T-cell (primary cell): ENCODE measurements around the gene STX7. TPM values are rescaled to one million over a fixed set of nuclear protein-coding genes. Genes with fewer than 3 reads are reported as not detected.

Experiments used
- ATAC-seq, 4 experiments: fragments of 200-7000 bp in 3 of 4; fragments of 150-1000 bp in 1 of 4; cut with Tn5 transposase; replicated peaks in 1 of 4; 1 replicate in 3 of 4; 2 replicates in 1 of 4; pipeline ENCODE4 v1.10.0; 2021; ENCODE audit warnings: moderate library complexity in 3 of 4, mild to moderate bottlenecking in 2 of 4, moderate number of reproducible peaks in 1 of 4
- CTCF ChIA-PET, 2 donors: fragments of 300-600 bp; sonication (Branson Sonifier 250); formaldehyde crosslinking; loops; one replicate each; lab custom pipeline; 2022; ENCODE audit warnings: antibody characterized with exemption in 2 of 2; lab: Charles Lee
- POLR2A ChIA-PET, 2 donors: fragments of 300-600 bp; sonication (Branson Sonifier 250); formaldehyde crosslinking; loops; one replicate each; lab custom pipeline; 2022; ENCODE audit warnings: antibody characterized with exemption in 2 of 2; lab: Charles Lee
- DNase-seq, 35 experiments: peaks; one replicate each; pipeline versions ENCODE4 v3.0.0 to v3.0.0-alpha.2; 2013 to 2023
- H3K27ac ChIP-seq: one replicate; pipeline ENCODE4 v1.5.1; 2013; ENCODE audit warnings: low read length
- H3K27me3 ChIP-seq, 2 experiments: replicated peaks in 1 of 2; 1 replicate in 1 of 2; 2 replicates in 1 of 2; pipeline versions ENCODE4 v1.6.1 to v1.7.0; 2013; ENCODE audit warnings: low read length in 1 of 2, mixed read lengths in 1 of 2; ENCODE audit not compliant: control insufficient read depth in 2 of 2, insufficient read depth in 2 of 2; ENCODE audit errors: extremely low read depth in 1 of 2
- H3K36me3 ChIP-seq, 2 donors: 1 replicate in 1 of 2; 2 replicates in 1 of 2; pipeline versions ENCODE4 v1.6.1 to v1.7.0; 2013; ENCODE audit warnings: low read length in 1 of 2; ENCODE audit not compliant: control insufficient read depth in 2 of 2, insufficient read depth in 1 of 2; ENCODE audit errors: extremely low read depth in 1 of 2
- H3K4me1 ChIP-seq, 2 experiments: 1 replicate in 1 of 2; 2 replicates in 1 of 2; pipeline versions ENCODE4 v1.6.1 to v1.7.0; 2013; ENCODE audit warnings: low read length in 2 of 2, mixed read lengths in 1 of 2; ENCODE audit not compliant: insufficient read depth in 2 of 2, control insufficient read depth in 1 of 2; ENCODE audit errors: extremely low read depth in 1 of 2
- H3K4me3 ChIP-seq, 2 donors: 1 replicate in 1 of 2; 2 replicates in 1 of 2; pipeline versions ENCODE4 v1.5.1 to v1.7.0; 2013; ENCODE audit warnings: mild to moderate bottlenecking in 2 of 2, low read length in 1 of 2, moderate library complexity in 1 of 2; ENCODE audit not compliant: control insufficient read depth in 1 of 2; ENCODE audit errors: extremely low read depth in 1 of 2
- H3K9me3 ChIP-seq: 2 replicates; pipeline ENCODE4 v1.7.0; 2013
- H3K27ac Mint-ChIP-seq, 2 donors: one replicate each; pipeline ENCODE4 v1.8.0; 2020 to 2021; ENCODE audit warnings: mild to moderate bottlenecking in 2 of 2, mixed read lengths in 2 of 2
- H3K27me3 Mint-ChIP-seq, 2 donors: one replicate each; pipeline ENCODE4 v1.8.0; 2021 to 2022; ENCODE audit warnings: mixed read lengths in 2 of 2
- H3K36me3 Mint-ChIP-seq: one replicate; pipeline ENCODE4 v1.8.0; 2021; ENCODE audit warnings: mixed read lengths
- H3K4me1 Mint-ChIP-seq, 3 donors: one replicate each; pipeline ENCODE4 v1.8.0; 2020 to 2022; ENCODE audit warnings: mixed read lengths in 3 of 3, mild to moderate bottlenecking in 1 of 3
- H3K4me3 Mint-ChIP-seq, 3 donors: one replicate each; pipeline ENCODE4 v1.8.0; 2020 to 2022; ENCODE audit warnings: mild to moderate bottlenecking in 3 of 3, mixed read lengths in 3 of 3, moderate library complexity in 3 of 3
- H3K9me3 Mint-ChIP-seq, 3 donors: one replicate each; pipeline ENCODE4 v1.8.0; 2020 to 2022; ENCODE audit warnings: mixed read lengths in 3 of 3
- WGBS: methylation state at CpG from one replicate; pipeline ENCODE4 v1.1.5; 2013; ENCODE audit warnings: missing lambda C conversion rate; ENCODE audit not compliant: insufficient coverage; 5-methylcytosine and 5-hydroxymethylcytosine counted together
- total RNA-seq, 35 experiments: library from RNA in 6 of 35; stranded (reverse) in 6 of 35; fragments of 120-200 nt in 1 of 35; gene quantifications; one replicate each; pipeline versions ENCODE4 v1.2.1 to v1.2.4 and lab custom pipeline; 2013 to 2026

The STX7 gene
- total RNA-seq, 5 donors from 2014 or later (not counting 1 experiment from before 2014, with no cell fraction given): 13.3 to 27.4 (median 20.9) TPM

DNA sequence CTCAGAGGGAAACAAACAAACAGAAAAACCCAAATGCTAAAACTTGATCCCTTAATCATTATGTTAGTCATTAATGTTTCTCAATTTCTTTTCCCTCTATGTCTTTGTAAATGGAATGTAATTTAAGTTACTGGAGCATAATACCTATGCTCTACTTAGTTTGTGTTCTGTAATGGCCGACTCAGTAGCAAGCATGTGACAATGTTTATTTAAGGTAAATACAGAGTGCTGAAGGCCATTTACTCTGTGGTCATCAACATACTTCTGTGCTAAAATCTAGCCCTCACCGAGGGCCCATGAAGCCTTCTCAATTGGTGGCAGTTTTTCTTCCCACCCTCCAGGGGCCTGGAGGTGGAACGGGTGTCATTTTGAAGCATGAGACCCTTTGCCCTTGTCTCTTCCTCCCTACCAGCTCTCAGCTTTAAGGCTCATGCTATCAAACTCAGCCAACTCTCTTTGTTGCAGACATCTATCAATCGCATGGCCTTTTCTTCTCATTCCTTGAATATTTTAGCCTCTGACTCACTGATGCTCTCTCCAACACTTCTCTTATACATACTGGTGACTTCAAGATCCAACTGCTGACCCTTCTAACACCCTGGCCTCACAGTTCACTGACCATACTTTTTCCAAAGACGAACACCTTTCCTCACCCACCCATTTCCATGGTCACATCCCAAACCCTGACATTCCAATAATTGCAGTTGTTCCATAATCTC lies 48.2 kb downstream of the STX7 start:
- peaks cover 28% of the 10 kb centered on the region for H3K36me3 Mint-ChIP-seq
- POLR2A ChIA-PET: no interaction called here
- Histone ChIP-seq H3K9me3 (no peaks in the 10 kb centered on the region), H3K36me3 (peaks cover 3 to 83% of the 10 kb centered on the region in 2 donors), H3K27me3 (no peaks in the 10 kb centered on the region), H3K27ac (no peak overlapping the region), H3K4me3 (no peak overlapping the region), H3K4me1 (no peaks in the 10 kb centered on the region)
- H3K4me1 Mint-ChIP-seq: no peaks in the 10 kb centered on the region
- no peak for ATAC-seq
- WGBS: 100% methylated on average over 4 of the region's 5 CpGs
- CTCF ChIA-PET: interaction anchor here in 1 of 2 donors (0.7 to 1.0 kb wide), 2 partner anchors 20 to 1297 kb away, joined by 3 read pairs; no protein-coding TSS in a partner anchor
- H3K9me3 Mint-ChIP-seq: no peaks in the 10 kb centered on the region
- H3K4me3 Mint-ChIP-seq: no peak overlapping the region
- H3K27me3 Mint-ChIP-seq: no peaks in the 10 kb centered on the region
- DNase-seq: no peak
- H3K27ac Mint-ChIP-seq: no peak overlapping the region

DNA sequence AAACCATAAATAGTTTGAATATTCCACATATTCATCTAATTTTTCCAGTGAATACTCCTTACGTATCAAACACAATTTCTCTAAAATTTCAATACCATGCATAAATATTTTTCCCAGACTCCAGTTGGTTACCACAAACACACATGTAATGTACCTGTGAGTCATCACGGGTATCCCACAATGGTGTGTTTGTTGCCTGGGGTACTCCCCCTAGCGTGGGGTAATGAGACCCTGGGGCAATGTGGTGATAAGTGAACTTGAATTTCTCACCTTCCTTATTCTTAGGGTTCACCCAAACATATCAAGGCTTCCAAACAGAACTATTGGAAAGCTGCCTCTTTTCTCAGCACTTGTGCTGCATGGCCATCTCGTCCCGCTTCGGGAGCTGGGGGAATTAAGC lies 51.0 kb downstream of the STX7 start:
- Histone ChIP-seq H3K36me3 (peaks cover 3 to 75% of the 10 kb centered on the region in 2 donors), H3K27ac (no peak overlapping the region), H3K4me3 (no peak overlapping the region), H3K9me3 (no peaks in the 10 kb centered on the region), H3K27me3 (no peaks in the 10 kb centered on the region), H3K4me1 (no peaks in the 10 kb centered on the region)
- Mint-ChIP-seq H3K9me3 (no peaks in the 10 kb centered on the region), H3K36me3 (peaks cover 45% of the 10 kb centered on the region), H3K27me3 (no peaks in the 10 kb centered on the region), H3K4me3 (no peak overlapping the region), H3K4me1 (no peaks in the 10 kb centered on the region), H3K27ac (no peak overlapping the region)
- ChIA-PET CTCF (no interaction called here), POLR2A (no interaction called here)
- WGBS: no CpG with 5 or more reads among the region's 6 CpGs
- DNase-seq (no peak), ATAC-seq (no peak)

DNA sequence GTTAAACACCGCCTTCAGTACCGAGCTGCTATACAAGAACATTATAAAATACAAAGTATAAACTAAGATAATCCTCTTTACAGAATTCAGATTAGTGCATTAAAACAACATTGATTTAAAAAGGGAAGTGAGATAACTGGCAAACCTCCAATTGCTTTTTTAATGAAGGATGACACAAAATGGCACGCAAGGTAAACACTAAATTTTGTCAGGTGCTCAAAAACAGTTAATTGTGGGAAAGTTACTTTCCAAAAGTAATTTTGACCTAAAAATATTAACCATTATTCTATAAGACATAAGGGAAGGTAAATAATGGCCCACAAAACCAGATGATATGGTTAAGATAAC lies 53.3 kb downstream of the STX7 start:
- Histone ChIP-seq H3K9me3 (no peaks in the 10 kb centered on the region), H3K27ac (no peak overlapping the region), H3K27me3 (no peaks in the 10 kb centered on the region), H3K4me1 (no peaks in the 10 kb centered on the region), H3K4me3 (no peak overlapping the region), H3K36me3 (peaks cover 3 to 55% of the 10 kb centered on the region in 2 donors)
- H3K4me3 Mint-ChIP-seq: no peak overlapping the region
- H3K27ac Mint-ChIP-seq: no peak overlapping the region
- WGBS: no CpG with 5 or more reads among the region's 3 CpGs
- ChIA-PET CTCF (no interaction called here), POLR2A (no interaction called here)
- no peak for ATAC-seq
- no peak for DNase-seq
- no peaks in the 10 kb centered on the region for H3K4me1 Mint-ChIP-seq
- no peaks in the 10 kb centered on the region for H3K27me3 Mint-ChIP-seq
- H3K9me3 Mint-ChIP-seq: no peaks in the 10 kb centered on the region
- peaks cover 63% of the 10 kb centered on the region for H3K36me3 Mint-ChIP-seq

DNA sequence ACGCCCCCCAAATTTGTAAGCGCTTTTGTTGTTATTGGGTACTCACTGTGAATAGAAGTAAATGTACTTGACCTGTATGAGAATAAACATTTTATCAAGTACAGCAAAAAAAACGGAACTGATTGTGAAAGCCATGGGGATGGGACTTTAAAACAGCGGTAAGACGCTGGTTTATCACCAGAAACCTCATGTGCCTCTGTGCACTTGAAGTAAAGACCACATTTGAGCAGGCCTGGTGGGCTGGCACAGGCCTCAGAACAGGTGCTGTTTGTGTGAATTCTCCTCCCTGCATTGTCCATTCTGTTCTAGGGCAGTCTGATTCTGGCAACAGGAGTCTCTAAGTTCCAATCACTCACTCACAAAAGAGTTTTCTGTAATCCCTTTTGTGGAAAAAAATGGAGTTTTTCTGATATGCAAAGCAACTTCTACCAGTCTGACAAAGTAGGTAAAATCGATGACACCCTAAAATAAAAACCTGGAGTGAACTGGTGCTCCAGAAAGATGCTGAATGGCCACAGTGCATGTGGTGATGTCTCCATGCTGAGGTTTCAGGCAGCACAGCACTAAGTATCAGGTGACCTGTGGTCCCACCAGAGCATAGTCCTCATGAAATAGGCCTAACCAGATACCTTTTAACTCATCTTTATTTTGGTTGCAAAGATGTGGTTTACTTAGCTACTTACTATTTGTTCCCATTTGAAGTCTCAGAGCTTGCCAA lies 53.9 kb downstream of the STX7 start:
- Histone ChIP-seq H3K27ac (no peak overlapping the region), H3K4me3 (no peak overlapping the region), H3K27me3 (no peaks in the 10 kb centered on the region), H3K9me3 (no peaks in the 10 kb centered on the region), H3K36me3 (peaks cover 3 to 49% of the 10 kb centered on the region in 2 donors), H3K4me1 (no peaks in the 10 kb centered on the region)
- Mint-ChIP-seq H3K9me3 (no peaks in the 10 kb centered on the region), H3K27ac (no peak overlapping the region), H3K4me1 (no peaks in the 10 kb centered on the region), H3K4me3 (no peak overlapping the region), H3K27me3 (no peaks in the 10 kb centered on the region), H3K36me3 (peaks cover 65% of the 10 kb centered on the region)
- POLR2A ChIA-PET: no interaction called here
- WGBS: 100% methylated on average over 4 of the region's 6 CpGs
- CTCF ChIA-PET: no interaction called here
- DNase-seq (no peak), ATAC-seq (no peak)

DNA sequence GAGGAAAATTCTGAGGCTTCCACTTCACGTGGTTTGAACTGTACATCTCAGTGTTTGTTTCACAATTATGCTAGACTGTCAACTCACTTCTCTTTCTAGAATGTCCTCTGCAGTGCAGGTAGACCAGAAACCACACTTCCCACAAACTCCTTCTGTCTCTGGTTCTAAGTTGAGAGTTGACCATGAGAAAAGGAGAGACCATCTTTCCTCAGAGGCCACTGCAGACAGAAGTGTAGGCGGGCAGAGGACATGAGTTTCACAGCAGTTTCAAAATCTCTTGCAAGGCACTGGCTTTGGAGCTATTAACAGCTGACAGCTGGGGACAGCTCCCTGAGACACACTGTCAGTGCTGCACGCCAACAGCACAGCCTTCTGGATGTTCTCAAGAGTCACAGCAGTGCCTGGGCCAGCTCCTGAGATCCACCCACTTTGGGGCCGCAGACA lies 56.2 kb downstream of the STX7 start:
- H3K27ac ChIP-seq: no peak overlapping the region
- no peaks in the 10 kb centered on the region for H3K27me3 ChIP-seq
- H3K27me3 Mint-ChIP-seq: no peaks in the 10 kb centered on the region
- ATAC-seq: no peak
- H3K4me3 Mint-ChIP-seq: no peak overlapping the region
- H3K4me1 Mint-ChIP-seq: no peaks in the 10 kb centered on the region
- DNase-seq: no peak
- WGBS: 75% methylated on average over 2 of the region's 4 CpGs
- POLR2A ChIA-PET: no interaction called here
- H3K4me3 ChIP-seq: no peak overlapping the region
- H3K9me3 Mint-ChIP-seq: no peaks in the 10 kb centered on the region
- no peaks in the 10 kb centered on the region for H3K9me3 ChIP-seq
- H3K36me3 ChIP-seq: peaks cover 0 to 27% of the 10 kb centered on the region in 2 donors
- no peak overlapping the region for H3K27ac Mint-ChIP-seq
- CTCF ChIA-PET: no interaction called here
- peaks cover 64% of the 10 kb centered on the region for H3K36me3 Mint-ChIP-seq
- no peaks in the 10 kb centered on the region for H3K4me1 ChIP-seq

DNA sequence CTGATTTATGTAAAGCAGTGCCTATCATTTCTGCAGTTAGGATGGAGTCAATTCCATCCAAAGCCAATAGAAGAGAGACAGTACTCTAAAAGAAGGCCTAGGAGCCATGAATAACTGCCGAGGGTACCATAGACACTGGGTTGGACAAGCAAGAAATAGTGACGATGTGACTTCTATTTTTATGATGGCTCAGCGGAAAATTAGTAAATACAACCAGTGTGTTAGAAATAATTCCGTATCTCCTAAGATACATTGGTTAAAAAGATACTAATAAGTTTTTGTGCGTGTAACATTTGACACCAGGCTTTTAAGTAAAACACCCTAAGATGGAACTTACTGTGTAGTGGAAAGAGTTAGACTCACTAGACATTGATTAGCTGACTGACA lies 66.1 kb downstream of the STX7 start:
- no peaks in the 10 kb centered on the region for H3K4me1 Mint-ChIP-seq
- peaks cover 24% of the 10 kb centered on the region for H3K36me3 Mint-ChIP-seq
- DNase-seq (no peak), ATAC-seq (no peak)
- Histone ChIP-seq H3K4me3 (no peak overlapping the region), H3K9me3 (no peaks in the 10 kb centered on the region), H3K36me3 (peaks cover 0 to 7% of the 10 kb centered on the region in 2 donors), H3K27ac (no peak overlapping the region), H3K4me1 (no peaks in the 10 kb centered on the region), H3K27me3 (no peaks in the 10 kb centered on the region)
- 93% methylated on average over 2 of the region's 5 CpGs for WGBS
- CTCF ChIA-PET: no interaction called here
- no peak overlapping the region for H3K27ac Mint-ChIP-seq
- H3K9me3 Mint-ChIP-seq: peaks cover 3 to 15% (median 4%) of the 10 kb centered on the region in 3 donors
- H3K27me3 Mint-ChIP-seq: no peaks in the 10 kb centered on the region
- H3K4me3 Mint-ChIP-seq: no peak overlapping the region
- POLR2A ChIA-PET: no interaction called here
